Measurements from ENCODE around the gene JAM3. TPM values are rescaled to one million over a fixed set of nuclear protein-coding genes. Genes with fewer than 3 reads are reported as not detected.

JAM3 gene
- total RNA-seq, 1 experiment from 2014 or later = 1.5 TPM

- Histone ChIP-seq H3K27me3 (replicated peaks; ENCODE audit: control insufficient read depth, insufficient read depth, low read length) (no peaks in the 10 kb centered on the region), H3K36me3 (ENCODE audit: control insufficient read depth, insufficient read depth, low read length) (no peaks in the 10 kb centered on the region), H3K4me1 (no peaks in the 10 kb centered on the region), H3K9me3 (0 out of 2 replicates have a peak, but pooled peaks cover 6% of the 10 kb centered on the region), H3K4me3 (ENCODE audit: low read depth, low read length) (no peak overlapping the region)
- no TSS peak for BruUV-seq (replicated peaks)
- Mint-ChIP-seq H3K27ac (ENCODE audit: unreplicated experiment) (no peak overlapping the region), H3K36me3 (ENCODE audit: insufficient read depth, unreplicated experiment) (no peaks in the 10 kb centered on the region), H3K9me3 (ENCODE audit: unreplicated experiment) (no peaks in the 10 kb centered on the region), H3K4me3 (ENCODE audit: unreplicated experiment) (no peak overlapping the region), H3K27me3 (ENCODE audit: insufficient read depth, unreplicated experiment) (peaks cover 27% of the 10 kb centered on the region), H3K4me1 (ENCODE audit: low read depth, unreplicated experiment) (no peaks in the 10 kb centered on the region)
- CTCF ChIA-PET = interaction anchor here (0.7 to 1.2 kb wide), 3 partner anchors 22 to 36 kb away, joined by 3 to 4 read pairs (median 3); no protein-coding TSS in a partner anchor
- POLR2A ChIA-PET = no interaction called here
- no peak for DNase-seq
- intact Hi-C loops (cut with micrococcal nuclease; ENCODE audit: unreplicated experiment) = no loop called here
- TF ChIP-seq, protein P1, sequence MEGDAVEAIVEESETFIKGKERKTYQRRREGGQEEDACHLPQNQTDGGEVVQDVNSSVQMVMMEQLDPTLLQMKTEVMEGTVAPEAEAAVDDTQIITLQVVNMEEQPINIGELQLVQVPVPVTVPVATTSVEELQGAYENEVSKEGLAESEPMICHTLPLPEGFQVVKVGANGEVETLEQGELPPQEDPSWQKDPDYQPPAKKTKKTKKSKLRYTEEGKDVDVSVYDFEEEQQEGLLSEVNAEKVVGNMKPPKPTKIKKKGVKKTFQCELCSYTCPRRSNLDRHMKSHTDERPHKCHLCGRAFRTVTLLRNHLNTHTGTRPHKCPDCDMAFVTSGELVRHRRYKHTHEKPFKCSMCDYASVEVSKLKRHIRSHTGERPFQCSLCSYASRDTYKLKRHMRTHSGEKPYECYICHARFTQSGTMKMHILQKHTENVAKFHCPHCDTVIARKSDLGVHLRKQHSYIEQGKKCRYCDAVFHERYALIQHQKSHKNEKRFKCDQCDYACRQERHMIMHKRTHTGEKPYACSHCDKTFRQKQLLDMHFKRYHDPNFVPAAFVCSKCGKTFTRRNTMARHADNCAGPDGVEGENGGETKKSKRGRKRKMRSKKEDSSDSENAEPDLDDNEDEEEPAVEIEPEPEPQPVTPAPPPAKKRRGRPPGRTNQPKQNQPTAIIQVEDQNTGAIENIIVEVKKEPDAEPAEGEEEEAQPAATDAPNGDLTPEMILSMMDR (IDR thresholded peaks at IDR 0.05; ENCODE audit: insufficient read depth in 1 of 2, low read depth in 1 of 2, low read length in 1 of 2, severe bottlenecking in 1 of 2, unreplicated experiment in 1 of 2) = no peak
These were observed 4.0 kb downstream of the JAM3 start for GRCh38 chr11:134072844-134073243.

- DNase-seq = no peak
- no peaks in the 10 kb centered on the region for H3K9me3 Mint-ChIP-seq (ENCODE audit: unreplicated experiment)
- no peak overlapping the region for H3K27ac Mint-ChIP-seq (ENCODE audit: unreplicated experiment)
- H3K4me3 Mint-ChIP-seq (ENCODE audit: unreplicated experiment) = no peak overlapping the region
- Histone ChIP-seq H3K36me3 (ENCODE audit: control insufficient read depth, insufficient read depth, low read length) (no peaks in the 10 kb centered on the region), H3K27me3 (replicated peaks; ENCODE audit: control insufficient read depth, insufficient read depth, low read length) (no peaks in the 10 kb centered on the region), H3K4me1 (no peaks in the 10 kb centered on the region), H3K9me3 (peaks cover 6% of the 10 kb centered on the region; the same call in 1 of the 2 replicates), H3K4me3 (ENCODE audit: low read depth, low read length) (no peak overlapping the region)
- POLR2A ChIA-PET = no interaction called here
- no TSS peak for BruUV-seq (replicated peaks)
- CTCF ChIA-PET = interaction anchor here (0.6 kb wide), 1 partner anchor 56 kb away, joined by 4 read pairs; no protein-coding TSS in a partner anchor
- no peaks in the 10 kb centered on the region for H3K4me1 Mint-ChIP-seq (ENCODE audit: low read depth, unreplicated experiment)
- TF ChIP-seq, protein P1 (IDR thresholded peaks at IDR 0.05; ENCODE audit: insufficient read depth in 1 of 2, low read depth in 1 of 2, low read length in 1 of 2, severe bottlenecking in 1 of 2, unreplicated experiment in 1 of 2) = no peak
- peaks cover 22% of the 10 kb centered on the region for H3K27me3 Mint-ChIP-seq (ENCODE audit: insufficient read depth, unreplicated experiment)
- no peaks in the 10 kb centered on the region for H3K36me3 Mint-ChIP-seq (ENCODE audit: insufficient read depth, unreplicated experiment)
- intact Hi-C loops (cut with micrococcal nuclease; ENCODE audit: unreplicated experiment) = no loop called here
These were observed 5.5 kb downstream of the JAM3 start for GRCh38 chr11:134074346-134074745.

DNA sequence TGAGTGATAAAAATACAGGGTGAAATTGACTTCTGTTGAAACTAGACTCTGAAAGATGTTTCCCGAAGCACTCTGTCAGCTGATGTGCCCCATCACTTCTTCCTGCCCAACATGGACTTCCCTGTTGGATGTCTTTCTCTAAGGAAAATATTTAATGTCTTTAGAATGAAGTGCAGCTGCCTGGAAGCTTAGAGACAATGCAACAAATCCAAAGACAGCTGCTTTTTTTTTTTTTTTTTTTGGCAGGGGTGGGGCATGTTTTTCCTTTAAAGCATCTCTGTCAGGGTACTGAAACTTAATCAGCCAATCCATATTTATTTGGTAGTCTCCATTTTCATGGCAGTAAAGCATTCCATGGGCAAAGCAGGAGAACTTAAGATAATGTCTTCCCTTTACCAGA, 5.9 kb downstream of the JAM3 start:
- no peaks in the 10 kb centered on the region for H3K27me3 ChIP-seq (replicated peaks; ENCODE audit: control insufficient read depth, insufficient read depth, low read length)
- POLR2A ChIA-PET = no interaction called here

More for the DNA sequence above, 5.9 kb downstream of the JAM3 start:
- CTCF ChIA-PET = interaction anchor here (0.6 kb wide), 1 partner anchor 56 kb away, joined by 4 read pairs; no protein-coding TSS in a partner anchor
- Mint-ChIP-seq H3K27ac (ENCODE audit: unreplicated experiment) (no peak overlapping the region), H3K9me3 (ENCODE audit: unreplicated experiment) (no peaks in the 10 kb centered on the region), H3K4me1 (ENCODE audit: low read depth, unreplicated experiment) (no peaks in the 10 kb centered on the region), H3K27me3 (ENCODE audit: insufficient read depth, unreplicated experiment) (peaks cover 22% of the 10 kb centered on the region), H3K36me3 (ENCODE audit: insufficient read depth, unreplicated experiment) (no peaks in the 10 kb centered on the region), H3K4me3 (ENCODE audit: unreplicated experiment) (no peak overlapping the region)
- Histone ChIP-seq H3K36me3 (ENCODE audit: control insufficient read depth, insufficient read depth, low read length) (no peaks in the 10 kb centered on the region), H3K4me1 (no peaks in the 10 kb centered on the region), H3K4me3 (ENCODE audit: low read depth, low read length) (no peak overlapping the region), H3K9me3 (peaks cover 6% of the 10 kb centered on the region; the same call in 1 of the 2 replicates)
- TF ChIP-seq, protein P1 (IDR thresholded peaks at IDR 0.05; ENCODE audit: insufficient read depth in 1 of 2, low read depth in 1 of 2, low read length in 1 of 2, severe bottlenecking in 1 of 2, unreplicated experiment in 1 of 2) = no peak
- intact Hi-C loops (cut with micrococcal nuclease; ENCODE audit: unreplicated experiment) = no loop called here
- no TSS peak for BruUV-seq (replicated peaks)
- no peak for DNase-seq
